ENCODE measurements around the gene TEKT3.

DNA sequence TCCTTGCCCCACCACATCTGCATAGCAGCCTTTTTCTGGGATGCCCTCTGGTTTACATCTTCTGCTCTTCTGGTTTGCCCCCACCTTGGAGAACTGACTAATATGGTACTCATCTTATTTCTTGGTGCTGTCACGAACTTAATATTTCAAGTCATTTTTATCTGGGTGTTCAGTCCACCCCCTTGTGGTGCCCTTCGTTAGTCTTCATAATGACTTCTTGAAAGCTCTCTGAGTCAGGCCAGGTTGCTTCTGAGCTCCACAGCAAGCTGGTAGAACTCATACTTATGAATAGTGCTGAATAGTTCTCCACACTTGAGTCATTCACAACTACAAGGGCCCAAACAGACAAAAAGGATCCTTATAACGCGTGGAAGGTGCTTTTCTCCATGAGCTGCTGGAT, 35.8 kb upstream of the TEKT3 start:
- TF ChIP-seq CTCF (IDR thresholded peaks at IDR 0.05) (no peak), POLR2AphosphoS5 (IDR thresholded peaks at IDR 0.05) (no peak), EP300 (IDR thresholded peaks at IDR 0.05; ENCODE audit: low read depth) (no peak)
